Body of pancreas (tissue), 4 donors: Measurements from ENCODE around the gene WNT7B.

Experiments used
- POLR2A ChIP-seq, 3 donors: fragments of 450-650 bp; IDR thresholded peaks; one replicate each; pipeline ENCODE4 v1.6.1; 2016; ENCODE audit warnings: antibody characterized with exemption in 3 of 3, mild to moderate bottlenecking in 2 of 3
- TF ChIP-seq, protein P1 (sequence below), 7 experiments: fragments of 450-650 bp in 4 of 7; fragments of 200-600 bp in 3 of 7; sonication (generic) in 3 of 7; IDR thresholded peaks; one replicate each; pipeline ENCODE4 v1.5.1; 2016 to 2019; ENCODE audit warnings: antibody characterized with exemption in 7 of 7

DNA sequence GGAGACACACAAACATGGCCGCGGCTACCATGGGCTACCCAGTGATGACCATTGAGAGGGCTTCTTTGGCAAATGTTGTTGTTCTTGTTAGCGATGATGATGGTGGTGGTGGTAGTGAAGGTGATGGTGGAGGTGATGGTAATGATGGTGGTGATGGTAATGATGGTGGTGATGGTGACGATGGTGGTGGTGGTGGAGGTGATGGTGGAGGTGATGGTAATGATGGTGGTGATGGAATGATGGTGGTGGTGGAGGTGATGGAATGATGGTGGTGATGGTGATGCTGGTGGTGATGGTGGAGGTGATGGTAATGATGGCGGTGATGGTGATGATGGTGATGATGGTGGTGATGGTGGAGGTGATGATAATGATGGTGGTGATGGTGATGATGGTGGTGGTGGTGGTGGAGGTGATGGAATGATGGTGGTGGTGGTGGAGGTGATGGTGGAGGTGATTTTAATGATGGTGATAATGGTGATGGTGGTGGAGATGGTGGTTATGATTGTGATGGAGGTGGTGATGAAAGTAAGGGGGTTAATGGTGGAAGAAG lies 16.3 kb upstream of the WNT7B start:
- TF ChIP-seq POLR2A (IDR thresholded peaks at IDR 0.05), result no peak
- TF ChIP-seq, protein P1, sequence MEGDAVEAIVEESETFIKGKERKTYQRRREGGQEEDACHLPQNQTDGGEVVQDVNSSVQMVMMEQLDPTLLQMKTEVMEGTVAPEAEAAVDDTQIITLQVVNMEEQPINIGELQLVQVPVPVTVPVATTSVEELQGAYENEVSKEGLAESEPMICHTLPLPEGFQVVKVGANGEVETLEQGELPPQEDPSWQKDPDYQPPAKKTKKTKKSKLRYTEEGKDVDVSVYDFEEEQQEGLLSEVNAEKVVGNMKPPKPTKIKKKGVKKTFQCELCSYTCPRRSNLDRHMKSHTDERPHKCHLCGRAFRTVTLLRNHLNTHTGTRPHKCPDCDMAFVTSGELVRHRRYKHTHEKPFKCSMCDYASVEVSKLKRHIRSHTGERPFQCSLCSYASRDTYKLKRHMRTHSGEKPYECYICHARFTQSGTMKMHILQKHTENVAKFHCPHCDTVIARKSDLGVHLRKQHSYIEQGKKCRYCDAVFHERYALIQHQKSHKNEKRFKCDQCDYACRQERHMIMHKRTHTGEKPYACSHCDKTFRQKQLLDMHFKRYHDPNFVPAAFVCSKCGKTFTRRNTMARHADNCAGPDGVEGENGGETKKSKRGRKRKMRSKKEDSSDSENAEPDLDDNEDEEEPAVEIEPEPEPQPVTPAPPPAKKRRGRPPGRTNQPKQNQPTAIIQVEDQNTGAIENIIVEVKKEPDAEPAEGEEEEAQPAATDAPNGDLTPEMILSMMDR (IDR thresholded peaks at IDR 0.05), result no peak
